Ovary (tissue), 9 donors: Measurements from ENCODE around the gene POGZ. TPM values are rescaled to one million over a fixed set of nuclear protein-coding genes. Genes with fewer than 3 reads are reported as not detected.
A peak's percentile ranks its signal among the peaks of the same experiment; 100 is the strongest.

ENCODE experiments used
- DNase-seq, 5 donors: peaks; one replicate each; pipeline ENCODE4 v3.0.0-alpha.2; 2019 to 2020
- H3K27ac ChIP-seq, 2 donors: fragments of 200-600 bp; one replicate each; pipeline versions ENCODE4 v1.5.1 to v1.8.0; 2019 to 2022
- H3K27me3 ChIP-seq: fragments of 200-600 bp; one replicate; pipeline ENCODE4 v1.8.0; 2022
- H3K36me3 ChIP-seq: fragments of 200-600 bp; sonication (generic); one replicate; pipeline ENCODE4 v1.5.1; 2019
- H3K4me1 ChIP-seq: one replicate; pipeline ENCODE4 v1.8.1; 2013; ENCODE audit warnings: mild to moderate bottlenecking, moderate library complexity; ENCODE audit not compliant: insufficient read depth
- H3K4me3 ChIP-seq: fragments of 200-600 bp; sonication (generic); one replicate; pipeline ENCODE4 v1.5.1; 2017
- H3K9me3 ChIP-seq, 2 donors: fragments of 200-600 bp in 1 of 2; sonication (generic) in 1 of 2; one replicate each; pipeline versions ENCODE4 v1.5.1 to v1.8.1; 2013 to 2019; ENCODE audit warnings: mild to moderate bottlenecking in 1 of 2, moderate library complexity in 1 of 2
- EP300 ChIP-seq: sonication (generic); formaldehyde crosslinking; IDR thresholded peaks from one replicate; pipeline ENCODE4 v1.6.1; 2017; ENCODE audit warnings: antibody characterized with exemption
- POLR2A ChIP-seq: fragments of 450-650 bp; IDR thresholded peaks from one replicate; pipeline ENCODE4 v1.6.1; 2017; ENCODE audit warnings: antibody characterized with exemption, mild to moderate bottlenecking, moderate library complexity
- WGBS, 3 donors: extraction: QIAGEN DNeasy Blood & Tissue Kit in 1 of 3; methylation state at CpG; one replicate each; pipeline versions ENCODE4 v1.1.5 to v1.1.7; 2013 to 2017; 5-methylcytosine and 5-hydroxymethylcytosine counted together
- intact Hi-C, 4 donors: fragments of 100-400 bp; cut with DNase I; formaldehyde crosslinking; loops; one replicate each; pipeline versions ENCODE4 v1.11.0 to v1.15.1; 2022 to 2023
- polyA plus RNA-seq, 2 donors: library from polyadenylated mRNA; stranded (reverse); fragments of 200-250 nt in 1 of 2; fragments of 350-450 nt in 1 of 2; fragmentation: Illumina TruSeq in 1 of 2; extraction: RNeasy Lipid Tissue Mini Kit (QIAGEN cat#74804) in 1 of 2; gene quantifications; one replicate each; pipeline ENCODE4 v1.2.3, GENCODE V29; 2013 to 2014
- total RNA-seq, 7 donors: library from RNA; depleted of rRNA in 2 of 7; stranded (reverse); fragments of >200 nt in 2 of 7; fragmentation: NEBNext Ultra II Directional in 3 of 7; extraction: Animal tissue kit (Norgen Biotek cat#: 25700) in 3 of 7; gene quantifications; one replicate each; pipeline versions ENCODE4 v1.1.0 to v1.2.4, GENCODE V29; 2016 to 2023
- TF ChIP-seq, protein P1 (sequence below), 3 donors: fragments of 450-650 bp in 2 of 3; fragments of 200-600 bp in 1 of 3; IDR thresholded peaks; one replicate each; pipeline versions ENCODE4 v1.5.1 to v1.8.0; 2016 to 2022; ENCODE audit warnings: antibody characterized with exemption in 3 of 3, mild to moderate bottlenecking in 1 of 3
- donor health status: DM: no; HTN: no; CAD: no; lungs with moderate emphysema.
- donor health status: DM: no; HTN: no; CAD: no.
- donor health status: Bipolar disorder and iron deficiency.
- donor health status: DM: yes; HTN: yes; CAD: no.
- donor health status: DM: no; HTN: no; CAD: no.
- donor health status: DM: yes; HTN: yes; CAD: no.

POGZ gene
- total and polyA plus RNA-seq, 9 donors = 34.6 to 151 (median 104) TPM

DNA sequence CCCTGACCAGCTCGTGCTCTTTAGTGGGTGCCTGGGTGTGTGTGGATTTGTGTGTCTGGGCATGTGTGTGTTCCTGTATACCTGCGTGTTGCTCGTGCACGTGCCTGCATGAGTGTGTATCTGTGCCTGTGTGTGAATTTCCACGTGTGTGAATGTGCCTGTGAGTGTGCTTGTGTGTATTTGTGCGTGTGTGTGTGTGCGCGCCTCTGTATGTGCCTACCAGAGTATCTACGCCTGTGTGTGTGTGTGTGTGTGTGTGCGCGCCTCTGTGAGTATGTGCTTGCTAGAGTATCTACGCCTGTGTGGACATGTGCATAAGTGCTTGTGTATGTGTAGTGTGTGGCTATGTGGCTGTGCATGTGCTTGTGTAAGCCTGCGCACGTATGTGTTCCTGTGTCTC, 86.1 kb downstream of the POGZ start:
- Histone ChIP-seq H3K4me3 (no peak overlapping the region), H3K4me1 (peaks cover 32% of the 10 kb centered on the region), H3K27ac (no peak overlapping the region), H3K27me3 (no peaks in the 10 kb centered on the region), H3K9me3 (no peaks in the 10 kb centered on the region), H3K36me3 (no peaks in the 10 kb centered on the region)
- TF ChIP-seq POLR2A (no peak), EP300 (no peak)
- TF ChIP-seq, protein P1, sequence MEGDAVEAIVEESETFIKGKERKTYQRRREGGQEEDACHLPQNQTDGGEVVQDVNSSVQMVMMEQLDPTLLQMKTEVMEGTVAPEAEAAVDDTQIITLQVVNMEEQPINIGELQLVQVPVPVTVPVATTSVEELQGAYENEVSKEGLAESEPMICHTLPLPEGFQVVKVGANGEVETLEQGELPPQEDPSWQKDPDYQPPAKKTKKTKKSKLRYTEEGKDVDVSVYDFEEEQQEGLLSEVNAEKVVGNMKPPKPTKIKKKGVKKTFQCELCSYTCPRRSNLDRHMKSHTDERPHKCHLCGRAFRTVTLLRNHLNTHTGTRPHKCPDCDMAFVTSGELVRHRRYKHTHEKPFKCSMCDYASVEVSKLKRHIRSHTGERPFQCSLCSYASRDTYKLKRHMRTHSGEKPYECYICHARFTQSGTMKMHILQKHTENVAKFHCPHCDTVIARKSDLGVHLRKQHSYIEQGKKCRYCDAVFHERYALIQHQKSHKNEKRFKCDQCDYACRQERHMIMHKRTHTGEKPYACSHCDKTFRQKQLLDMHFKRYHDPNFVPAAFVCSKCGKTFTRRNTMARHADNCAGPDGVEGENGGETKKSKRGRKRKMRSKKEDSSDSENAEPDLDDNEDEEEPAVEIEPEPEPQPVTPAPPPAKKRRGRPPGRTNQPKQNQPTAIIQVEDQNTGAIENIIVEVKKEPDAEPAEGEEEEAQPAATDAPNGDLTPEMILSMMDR (IDR thresholded peaks at IDR 0.05) = no peak
- WGBS, 3 donors = 91 to 94% (median 93%) methylated on average over 14 of the region's 14 CpGs
- peak in 1 of 5 donors; percentile 20 for DNase-seq
- intact Hi-C loops = no loop called here

DNA sequence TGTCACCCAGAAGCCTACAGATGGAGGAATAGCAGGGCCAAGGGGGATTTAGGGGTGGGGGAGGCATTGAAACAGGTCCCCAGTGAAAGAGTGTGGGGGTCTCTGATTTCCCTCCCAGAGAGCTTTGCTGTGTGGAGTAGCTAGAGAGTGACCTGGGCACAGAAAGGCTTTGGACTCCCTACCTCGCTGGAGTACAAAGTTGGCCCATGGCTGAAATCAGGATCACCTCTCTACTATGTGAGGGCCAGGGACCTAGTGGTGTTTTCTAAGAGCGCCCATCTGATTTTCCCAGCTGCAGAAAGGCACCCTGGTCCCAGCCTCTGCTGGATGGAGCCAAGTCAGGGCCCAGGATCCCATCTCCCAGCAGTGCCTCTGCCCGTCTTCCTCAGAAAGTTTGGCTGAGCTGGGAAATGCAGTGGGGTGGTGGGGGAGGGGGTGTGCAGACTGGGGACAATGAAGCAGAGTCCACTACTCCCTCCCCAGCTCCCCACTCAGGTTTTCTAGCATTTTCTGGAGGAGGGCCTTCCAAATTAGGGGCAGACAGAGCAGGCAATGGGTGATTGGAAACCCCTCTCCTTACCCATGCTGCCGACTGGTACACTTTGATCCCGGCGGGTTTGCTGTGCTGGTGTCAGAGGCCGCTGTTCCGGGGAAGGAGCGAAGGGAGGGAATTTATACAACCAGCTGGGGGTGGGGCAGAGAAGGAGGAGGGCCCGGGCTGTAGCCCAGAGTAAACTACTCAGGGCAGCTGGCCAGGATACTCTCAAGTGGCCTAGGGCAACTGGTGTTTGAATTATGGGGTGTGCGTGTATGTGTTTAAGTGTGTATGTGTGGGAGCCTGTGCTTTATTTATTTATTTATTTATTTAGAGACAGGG, 87.0 kb downstream of the POGZ start, which contains the start of gene SELENBP1:
Gene SELENBP1, minus strand, starts transcription at position 648 of the 877 bp plus-strand sequence. Its CDS starts 64 bp downstream, at position 584.
- Histone ChIP-seq H3K4me3 (peak within 1 kb of the TSS; percentile 25), H3K9me3 (no peaks in the 10 kb centered on the region), H3K4me1 (peaks cover 38% of the 10 kb centered on the region), H3K27ac (peak within 1 kb of the TSS in 1 of 2 donors; percentile 77), H3K27me3 (no peaks in the 10 kb centered on the region), H3K36me3 (no peaks in the 10 kb centered on the region)
- 7 to 12% (median 9%) methylated on average over 11 of the region's 11 CpGs for WGBS, 3 donors
- DNase-seq = peak; percentile 85 to 91 (median 89)
- TF ChIP-seq POLR2A (peak; percentile 58), EP300 (no peak)
- TF ChIP-seq, protein P1 (IDR thresholded peaks at IDR 0.05) = no peak
- intact Hi-C loops = no loop called here

DNA sequence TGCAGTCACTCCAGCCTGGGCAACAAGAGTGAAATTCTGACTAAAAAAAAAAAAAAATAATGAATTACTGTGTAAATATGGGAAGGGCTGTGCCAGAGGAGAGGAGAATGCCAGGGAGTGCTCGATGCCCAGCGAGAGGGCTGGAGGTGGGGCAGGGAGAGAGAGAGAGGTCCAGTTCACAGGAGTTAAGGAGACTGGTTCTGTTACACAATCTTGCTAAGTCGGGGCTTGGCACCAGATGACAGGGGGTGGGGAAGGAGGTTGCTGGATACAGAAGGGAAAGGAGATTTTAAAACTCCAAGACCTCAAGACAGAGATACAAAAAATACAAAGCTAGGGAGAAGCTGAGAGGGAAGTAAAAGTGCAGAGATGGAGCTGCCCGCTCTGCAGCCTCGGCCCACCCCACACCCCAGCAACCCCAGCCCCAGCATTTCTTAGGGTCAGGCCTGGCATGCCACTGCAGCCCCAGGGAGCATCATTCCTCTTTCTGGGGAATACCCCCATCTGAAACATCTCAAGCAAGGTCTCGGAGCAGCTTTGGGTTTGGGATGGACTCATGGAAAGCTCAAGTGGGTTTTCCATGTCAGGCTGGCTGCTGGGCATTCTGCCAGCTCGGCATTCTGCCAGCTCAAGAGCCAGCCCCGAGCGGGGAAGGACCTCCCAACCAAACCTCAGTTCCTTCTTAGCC, 87.8 kb downstream of the POGZ start:
- DNase-seq = peak; percentile 66 to 84 (median 78)
- peak overlapping the region in 1 of 2 donors; percentile 77 for H3K27ac ChIP-seq
- intact Hi-C loops = no loop called here
- TF ChIP-seq, protein P1 (IDR thresholded peaks at IDR 0.05) = no peak
- TF ChIP-seq EP300 (no peak), POLR2A (no peak)
- H3K4me3 ChIP-seq = peak overlapping the region; percentile 25
- no peaks in the 10 kb centered on the region for H3K36me3 ChIP-seq
- H3K9me3 ChIP-seq = no peaks in the 10 kb centered on the region
- WGBS, 3 donors = 11 to 15% (median 13%) methylated on average over 9 of the region's 9 CpGs
- H3K4me1 ChIP-seq = peaks cover 38% of the 10 kb centered on the region
- H3K27me3 ChIP-seq = no peaks in the 10 kb centered on the region

DNA sequence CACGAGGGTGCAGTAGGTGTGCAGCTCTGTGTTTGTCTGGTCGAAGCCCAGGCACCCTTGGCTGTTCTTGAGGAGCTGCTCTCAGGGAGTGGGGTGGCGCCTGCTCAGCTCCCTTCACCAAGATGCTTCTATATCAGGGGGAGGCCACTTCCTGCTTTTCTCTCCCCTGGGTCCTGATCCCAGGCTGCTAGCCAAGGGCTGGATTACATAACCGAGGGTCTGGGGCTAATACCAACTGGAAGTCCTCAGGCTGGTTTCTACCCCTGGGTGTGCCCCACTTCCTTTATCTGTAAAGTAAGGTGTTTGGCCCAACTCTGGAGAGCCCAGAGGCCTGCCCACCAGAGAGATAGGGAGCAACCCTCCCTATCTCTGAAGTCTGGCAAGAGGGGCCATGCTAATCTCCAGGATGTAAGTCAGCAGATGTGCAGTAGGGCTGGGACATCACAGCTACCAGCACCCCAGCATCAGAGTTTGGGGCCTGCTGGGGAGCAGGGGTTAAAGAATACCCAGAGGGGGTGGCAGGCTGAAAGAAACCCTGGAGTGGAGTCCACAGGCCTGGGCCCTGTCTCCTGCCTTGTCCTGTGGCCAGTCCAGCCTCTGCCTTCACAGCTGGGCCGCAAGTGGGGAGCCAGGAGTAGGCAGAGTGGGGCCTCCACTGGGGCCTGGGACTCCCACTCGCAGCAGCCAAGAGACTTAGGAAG, 88.9 kb downstream of the POGZ start:
- TF ChIP-seq EP300 (no peak), POLR2A (no peak)
- TF ChIP-seq, protein P1 (IDR thresholded peaks at IDR 0.05) = no peak
- Histone ChIP-seq H3K36me3 (no peaks in the 10 kb centered on the region), H3K4me3 (no peak overlapping the region), H3K9me3 (no peaks in the 10 kb centered on the region), H3K27ac (peak overlapping the region in 1 of 2 donors; percentile 77), H3K27me3 (no peaks in the 10 kb centered on the region), H3K4me1 (peaks cover 38% of the 10 kb centered on the region)
- peak; percentile 56 to 78 (median 63) for DNase-seq
- WGBS, 3 donors = 30 to 46% (median 38%) methylated on average over 6 of the region's 6 CpGs
- intact Hi-C loops = no loop called here
